Gastroesophageal sphincter (tissue), 4 donors: Measurements from ENCODE around the gene RAC2. TPM values are rescaled to one million over a fixed set of nuclear protein-coding genes. Genes with fewer than 3 reads are reported as not detected.

Experiments used
- ATAC-seq: fragments of 150-250 bp; one replicate; pipeline ENCODE4 v1.9.1; 2016; ENCODE audit warnings: mild to moderate bottlenecking, moderate library complexity
- H3K27ac ChIP-seq, 4 donors: fragments of 200-600 bp; sonication (generic) in 3 of 4; 1 replicate in 3 of 4; 2 replicates in 1 of 4; pipeline ENCODE4 v1.5.1; 2016 to 2019
- H3K27me3 ChIP-seq: fragments of 200-600 bp; sonication (generic); one replicate; pipeline ENCODE4 v1.5.1; 2019
- H3K36me3 ChIP-seq, 2 donors: fragments of 200-600 bp; sonication (generic); one replicate each; pipeline ENCODE4 v1.5.1; 2019; ENCODE audit warnings: control low read depth in 1 of 2
- H3K4me1 ChIP-seq, 3 donors: fragments of 200-600 bp; sonication (generic); 1 replicate in 2 of 3; 2 replicates in 1 of 3; pipeline ENCODE4 v1.5.1; 2016 to 2019; ENCODE audit warnings: control low read depth in 2 of 3
- H3K4me3 ChIP-seq, 2 donors: fragments of 200-600 bp; sonication (generic); one replicate each; pipeline ENCODE4 v1.5.1; 2019; ENCODE audit warnings: mild to moderate bottlenecking in 1 of 2, moderate library complexity in 1 of 2
- H3K9me3 ChIP-seq, 3 donors: fragments of 200-600 bp; sonication (generic); one replicate each; pipeline ENCODE4 v1.5.1; 2017 to 2019; ENCODE audit warnings: control low read depth in 2 of 3
- EP300 ChIP-seq: sonication (generic); formaldehyde crosslinking; IDR thresholded peaks from one replicate; pipeline ENCODE4 v1.6.1; 2017; ENCODE audit warnings: antibody characterized with exemption, mild to moderate bottlenecking
- POLR2A ChIP-seq, 2 donors: fragments of 450-650 bp; IDR thresholded peaks; one replicate each; pipeline ENCODE4 v1.6.1; 2017; ENCODE audit warnings: antibody characterized with exemption in 2 of 2, mild to moderate bottlenecking in 2 of 2, moderate library complexity in 1 of 2
- POLR2AphosphoS5 ChIP-seq: sonication (generic); formaldehyde crosslinking; IDR thresholded peaks from one replicate; pipeline ENCODE4 v1.6.1; 2017; ENCODE audit warnings: antibody characterized with exemption
- WGBS, 2 donors: methylation state at CpG; one replicate each; pipeline ENCODE4 v1.1.5; 2018; ENCODE audit warnings: low coverage in 1 of 2; 5-methylcytosine and 5-hydroxymethylcytosine counted together
- total RNA-seq, 4 donors: library from RNA; depleted of rRNA; stranded (reverse); fragments of >200 nt; gene quantifications; one replicate each; pipeline ENCODE4 v1.1.0, GENCODE V29; 2016
- TF ChIP-seq, protein P1 (sequence below), 4 experiments: fragments of 200-600 bp in 2 of 4; fragments of 450-650 bp in 2 of 4; sonication (generic) in 1 of 4; IDR thresholded peaks; one replicate each; pipeline ENCODE4 v1.5.1; 2017 to 2019; ENCODE audit warnings: antibody characterized with exemption in 4 of 4, mild to moderate bottlenecking in 2 of 4, moderate library complexity in 2 of 4

The RAC2 gene
- total RNA-seq, 4 donors from 2014 or later = 2.0 to 11.3 (median 6.4) TPM

DNA sequence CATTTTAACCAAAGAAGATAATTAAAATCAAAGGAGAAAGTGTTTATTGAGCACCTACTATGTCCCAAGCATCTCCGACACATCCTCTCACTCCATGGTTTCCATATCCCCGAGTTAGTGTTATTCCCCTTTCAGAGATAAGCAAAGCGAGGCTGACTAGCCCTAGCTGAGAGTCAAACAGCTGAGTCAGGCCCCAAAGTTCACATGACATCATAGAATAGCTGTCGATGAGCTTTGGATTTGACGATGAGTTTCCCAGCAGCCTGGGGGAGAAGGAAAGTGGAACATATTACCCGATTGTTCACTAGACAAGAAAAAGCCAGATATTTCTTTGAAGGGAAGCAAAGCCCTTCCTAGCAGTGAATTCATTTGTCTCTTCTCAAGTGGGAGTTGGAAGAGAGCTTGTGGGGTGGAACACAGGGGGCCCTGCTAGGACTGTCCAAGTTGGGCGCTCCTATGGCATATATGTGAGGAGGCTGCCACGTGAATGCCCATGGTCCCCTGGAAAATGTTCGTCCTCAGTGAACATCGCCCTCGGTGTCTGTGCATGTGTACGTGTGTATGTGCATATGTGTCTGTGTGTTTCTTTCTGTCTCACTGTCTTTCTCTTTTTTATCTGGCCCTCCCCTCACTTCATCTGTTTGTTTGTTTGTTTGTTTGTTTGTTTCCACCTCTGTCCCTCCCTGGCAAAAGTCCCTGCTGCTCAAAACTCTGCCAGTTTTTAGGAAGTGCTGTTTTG, 37.7 kb upstream of the RAC2 start:
- no peaks in the 10 kb centered on the region for H3K4me1 ChIP-seq
- WGBS, 2 donors = 73 to 89% methylated on average over 5 to 12 of the region's 12 CpGs
- TF ChIP-seq, protein P1, sequence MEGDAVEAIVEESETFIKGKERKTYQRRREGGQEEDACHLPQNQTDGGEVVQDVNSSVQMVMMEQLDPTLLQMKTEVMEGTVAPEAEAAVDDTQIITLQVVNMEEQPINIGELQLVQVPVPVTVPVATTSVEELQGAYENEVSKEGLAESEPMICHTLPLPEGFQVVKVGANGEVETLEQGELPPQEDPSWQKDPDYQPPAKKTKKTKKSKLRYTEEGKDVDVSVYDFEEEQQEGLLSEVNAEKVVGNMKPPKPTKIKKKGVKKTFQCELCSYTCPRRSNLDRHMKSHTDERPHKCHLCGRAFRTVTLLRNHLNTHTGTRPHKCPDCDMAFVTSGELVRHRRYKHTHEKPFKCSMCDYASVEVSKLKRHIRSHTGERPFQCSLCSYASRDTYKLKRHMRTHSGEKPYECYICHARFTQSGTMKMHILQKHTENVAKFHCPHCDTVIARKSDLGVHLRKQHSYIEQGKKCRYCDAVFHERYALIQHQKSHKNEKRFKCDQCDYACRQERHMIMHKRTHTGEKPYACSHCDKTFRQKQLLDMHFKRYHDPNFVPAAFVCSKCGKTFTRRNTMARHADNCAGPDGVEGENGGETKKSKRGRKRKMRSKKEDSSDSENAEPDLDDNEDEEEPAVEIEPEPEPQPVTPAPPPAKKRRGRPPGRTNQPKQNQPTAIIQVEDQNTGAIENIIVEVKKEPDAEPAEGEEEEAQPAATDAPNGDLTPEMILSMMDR (IDR thresholded peaks at IDR 0.05) = no peak
- TF ChIP-seq EP300 (no peak), POLR2AphosphoS5 (no peak), POLR2A (IDR thresholded peaks at IDR 0.05) (no peak)
- no peaks in the 10 kb centered on the region for H3K9me3 ChIP-seq
- peaks cover 92% of the 10 kb centered on the region for H3K27me3 ChIP-seq
- H3K36me3 ChIP-seq = no peaks in the 10 kb centered on the region
- no peak for ATAC-seq
- H3K4me3 ChIP-seq = peak overlapping the region in 1 of 2 donors; percentile 41
- H3K27ac ChIP-seq = peak overlapping the region in 2 of 4 donors; percentile 19 to 56

DNA sequence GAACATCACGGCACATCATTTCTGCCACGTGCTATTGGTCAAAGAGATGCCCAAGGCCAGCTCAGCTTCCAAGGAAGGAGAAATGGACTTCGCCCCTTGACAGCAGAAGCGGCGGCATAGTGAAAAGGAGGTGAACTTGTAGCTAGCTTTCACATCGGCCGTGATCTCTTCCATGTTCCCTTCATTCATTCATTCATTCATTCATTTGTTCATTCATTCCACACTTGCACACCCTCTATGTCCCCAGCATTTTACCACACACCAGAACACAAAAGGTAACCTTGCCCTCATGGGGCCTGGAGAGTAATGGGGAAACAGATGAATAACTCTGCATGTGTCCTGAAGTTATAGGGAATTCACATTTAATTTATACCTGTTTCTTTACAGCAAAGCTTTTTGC, 37.1 kb upstream of the RAC2 start:
- H3K4me3 ChIP-seq = no peak overlapping the region
- no peak for ATAC-seq
- H3K27me3 ChIP-seq = peaks cover 92% of the 10 kb centered on the region
- TF ChIP-seq, protein P1 (IDR thresholded peaks at IDR 0.05) = no peak
- no peak for TF ChIP-seq POLR2AphosphoS5
- no peak for TF ChIP-seq EP300
- no peak for TF ChIP-seq POLR2A (IDR thresholded peaks at IDR 0.05)
- no peaks in the 10 kb centered on the region for H3K36me3 ChIP-seq
- H3K4me1 ChIP-seq = no peaks in the 10 kb centered on the region
- 95 to 100% methylated on average over 4 to 7 of the region's 7 CpGs for WGBS, 2 donors
- no peak overlapping the region for H3K27ac ChIP-seq
- H3K9me3 ChIP-seq = no peaks in the 10 kb centered on the region

DNA sequence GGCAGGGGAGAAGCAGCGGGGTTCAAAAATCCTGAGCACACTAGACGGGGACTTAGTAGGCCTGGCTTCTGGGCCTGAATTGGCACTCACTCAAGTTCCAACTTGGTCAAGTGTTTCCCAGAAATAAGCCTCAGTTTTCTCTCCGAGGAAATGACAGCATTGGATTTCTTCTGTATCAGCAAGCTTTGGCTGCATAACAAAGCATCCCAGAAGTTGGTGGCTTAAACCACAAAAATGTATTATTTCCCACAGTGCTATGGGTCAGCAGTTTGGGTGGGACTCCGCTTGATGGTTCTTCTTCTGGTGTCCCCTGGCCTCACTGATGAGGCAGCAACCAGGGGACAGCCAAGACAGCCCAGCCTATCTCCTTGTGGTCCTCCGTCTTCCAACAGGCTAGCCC, 36.6 kb upstream of the RAC2 start:
- ATAC-seq = no peak
- TF ChIP-seq POLR2AphosphoS5 (no peak), POLR2A (IDR thresholded peaks at IDR 0.05) (no peak), EP300 (no peak)
- TF ChIP-seq, protein P1 (IDR thresholded peaks at IDR 0.05) = no peak
- Histone ChIP-seq H3K27me3 (peaks cover 92% of the 10 kb centered on the region), H3K4me1 (no peaks in the 10 kb centered on the region), H3K9me3 (no peaks in the 10 kb centered on the region), H3K36me3 (no peaks in the 10 kb centered on the region), H3K4me3 (no peak overlapping the region), H3K27ac (no peak overlapping the region)
- WGBS, 2 donors = 97 to 100% methylated on average over 3 of the region's 5 CpGs

DNA sequence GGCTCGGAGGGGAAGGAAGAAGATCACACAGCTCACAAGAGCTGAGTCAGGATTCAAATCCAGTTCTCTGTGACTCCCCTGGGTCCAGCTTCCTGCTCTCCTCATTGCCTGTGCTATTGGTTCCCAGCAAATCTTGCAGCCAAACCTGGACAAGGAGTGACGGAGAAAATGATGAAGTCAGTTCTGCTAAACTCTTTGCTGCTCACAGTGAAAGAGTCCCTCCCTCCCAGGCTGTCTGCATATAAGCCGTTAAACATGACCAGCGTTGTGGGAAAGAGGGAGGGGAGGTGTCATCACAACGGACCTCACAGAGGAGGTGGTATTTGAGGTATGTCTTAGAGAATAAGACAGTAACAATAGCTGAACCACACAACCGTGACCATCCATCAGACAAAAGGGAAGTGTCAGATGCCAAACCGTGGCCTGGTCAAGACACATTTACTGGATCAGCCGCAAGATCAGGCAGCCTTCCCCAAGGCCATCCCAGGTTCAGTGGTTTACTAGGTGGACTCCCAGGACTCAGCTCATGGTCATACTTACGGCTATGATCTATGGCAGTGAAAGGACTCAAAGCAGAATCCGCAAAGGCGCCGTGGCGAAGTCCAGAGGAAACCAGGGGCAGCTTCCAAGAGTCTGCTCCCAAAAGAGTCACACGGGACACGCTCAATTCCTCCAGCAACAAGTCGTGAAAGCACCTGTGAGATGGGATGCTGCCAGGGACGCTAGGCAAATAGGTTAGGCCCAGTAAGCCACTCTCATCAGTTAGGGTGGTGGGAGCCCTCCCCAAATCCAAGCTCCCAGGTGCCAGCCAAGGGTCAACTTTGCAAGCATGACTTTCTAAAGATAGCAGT, 35.5 kb upstream of the RAC2 start:
- H3K27me3 ChIP-seq = peaks cover 93% of the 10 kb centered on the region
- H3K9me3 ChIP-seq = no peaks in the 10 kb centered on the region
- TF ChIP-seq, protein P1 (IDR thresholded peaks at IDR 0.05) = no peak
- TF ChIP-seq POLR2AphosphoS5 (no peak), POLR2A (IDR thresholded peaks at IDR 0.05) (no peak), EP300 (no peak)
- no peak overlapping the region for H3K4me3 ChIP-seq
- H3K4me1 ChIP-seq = no peaks in the 10 kb centered on the region
- H3K36me3 ChIP-seq = no peaks in the 10 kb centered on the region
- WGBS, 2 donors = 44 to 49% methylated on average over 5 to 6 of the region's 17 CpGs
- ATAC-seq = no peak
- H3K27ac ChIP-seq = no peak overlapping the region
